OCI-LY1 (cell line): ENCODE results near the gene STX8.

Experiments
- H2AFZ ChIP-seq: fragments of 200-600 bp; sonication (generic), shearing (Covaris generic); 2 replicates; pipeline ENCODE4 v1.6.0; 2014; ENCODE audit warnings: antibody characterized with exemption, mild to moderate bottlenecking, low read length
- H3F3A ChIP-seq: fragments of 200-600 bp; sonication (generic), shearing (Covaris generic); 2 replicates; pipeline ENCODE4 v1.6.0; 2014; ENCODE audit warnings: mild to moderate bottlenecking, antibody characterized with exemption, low read length, moderate library complexity; ENCODE audit not compliant: insufficient read depth
- H3K27ac ChIP-seq: fragments of 200-600 bp; sonication (generic); 2 replicates; pipeline ENCODE4 v1.5.1; 2014; ENCODE audit warnings: low read length, mixed run types, mild to moderate bottlenecking, low read depth; ENCODE audit not compliant: poor library complexity, severe bottlenecking
- H3K27me3 ChIP-seq: fragments of 200-600 bp; sonication (generic); 2 replicates; pipeline ENCODE4 v1.6.0; 2014; ENCODE audit warnings: antibody characterized with exemption, mild to moderate bottlenecking, low read length, moderate library complexity; ENCODE audit not compliant: insufficient read depth
- H3K36me3 ChIP-seq: fragments of 200-600 bp; sonication (generic); 2 replicates; pipeline ENCODE4 v1.6.1; 2014; ENCODE audit warnings: mild to moderate bottlenecking, antibody characterized with exemption, low read length, moderate library complexity, mixed read lengths; ENCODE audit not compliant: insufficient read depth
- H3K4me1 ChIP-seq: fragments of 200-600 bp; sonication (generic); 2 replicates; pipeline ENCODE4 v1.5.1; 2014; ENCODE audit warnings: mild to moderate bottlenecking, low read length, moderate library complexity; ENCODE audit not compliant: insufficient read depth, severe bottlenecking
- H3K4me2 ChIP-seq: fragments of 200-600 bp; sonication (generic), shearing (Covaris generic); 2 replicates; pipeline ENCODE4 v1.6.1; 2014; ENCODE audit warnings: low read length
- H3K4me3 ChIP-seq: fragments of 200-600 bp; sonication (generic); 2 replicates; pipeline ENCODE4 v1.5.1; 2014; ENCODE audit warnings: low read length, low read depth, mild to moderate bottlenecking, mixed read lengths; ENCODE audit not compliant: poor library complexity, severe bottlenecking
- H3K79me2 ChIP-seq: fragments of 200-600 bp; shearing (Covaris generic); 2 replicates; pipeline ENCODE4 v1.6.1; 2016; ENCODE audit warnings: mixed run types, low read length, mixed read lengths; ENCODE audit not compliant: insufficient read depth
- H3K9ac ChIP-seq: fragments of 200-600 bp; sonication (generic), shearing (Covaris generic); 2 replicates; pipeline ENCODE4 v1.6.1; 2014; ENCODE audit warnings: mild to moderate bottlenecking, low read length, mixed read lengths
- H3K9me2 ChIP-seq: fragments of 200-600 bp; sonication (generic), shearing (Covaris generic); 2 replicates; pipeline ENCODE4 v1.6.1; 2014; ENCODE audit warnings: low read depth, mild to moderate bottlenecking, low read length, mixed read lengths
- H3K9me3 ChIP-seq: fragments of 200-600 bp; shearing (Covaris generic); 2 replicates; pipeline ENCODE4 v1.6.1; 2014; ENCODE audit warnings: low read length, mixed read lengths
- H4K20me1 ChIP-seq: fragments of 200-600 bp; sonication (generic), shearing (Covaris generic); 2 replicates; pipeline ENCODE4 v1.6.0; 2016; ENCODE audit warnings: mild to moderate bottlenecking, low read length; ENCODE audit not compliant: insufficient read depth
- EZH2 ChIP-seq: fragments of 200-600 bp; sonication (generic), shearing (Covaris generic); IDR thresholded peaks from 2 replicates; pipeline ENCODE4 v1.8.0; 2017; ENCODE audit warnings: borderline replicate concordance, mixed run types, mild to moderate bottlenecking, antibody characterized with exemption, low read length, moderate library complexity, mixed read lengths
- TF ChIP-seq, protein P1 (sequence below): fragments of 200-600 bp; sonication (generic), shearing (Covaris generic); IDR thresholded peaks from 2 replicates; pipeline ENCODE4 v1.5.1; 2017; ENCODE audit warnings: mild to moderate bottlenecking, antibody characterized with exemption, low read length, moderate library complexity, mixed read lengths

The STX8 gene

DNA sequence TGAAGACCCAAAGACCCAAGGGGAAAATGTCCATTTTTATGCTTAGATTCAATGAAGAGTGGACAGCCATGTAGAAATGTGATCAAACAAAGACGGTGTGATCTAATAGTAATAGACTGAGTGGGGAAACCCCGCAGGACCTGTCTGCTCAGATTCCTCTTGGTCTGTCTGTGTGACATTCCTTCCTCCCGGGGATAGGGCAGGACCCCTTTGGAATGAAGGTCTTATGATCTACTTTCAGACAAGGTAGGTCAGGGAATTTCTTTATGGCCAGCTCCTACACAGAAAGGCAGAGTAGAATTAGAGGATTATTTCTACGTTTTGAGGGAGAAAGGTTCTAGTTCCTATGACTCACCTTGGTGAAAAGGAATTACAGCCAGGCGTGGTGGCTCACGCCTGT, 267.6 kb downstream of the STX8 start:
- no peaks in the 10 kb centered on the region for H3K4me1 ChIP-seq
- no peak overlapping the region for H3K27ac ChIP-seq
- no peaks in the 10 kb centered on the region for H3F3A ChIP-seq
- H4K20me1 ChIP-seq: no peaks in the 10 kb centered on the region
- H2AFZ ChIP-seq: no peak overlapping the region
- H3K27me3 ChIP-seq: no peaks in the 10 kb centered on the region
- TF ChIP-seq, protein P1, sequence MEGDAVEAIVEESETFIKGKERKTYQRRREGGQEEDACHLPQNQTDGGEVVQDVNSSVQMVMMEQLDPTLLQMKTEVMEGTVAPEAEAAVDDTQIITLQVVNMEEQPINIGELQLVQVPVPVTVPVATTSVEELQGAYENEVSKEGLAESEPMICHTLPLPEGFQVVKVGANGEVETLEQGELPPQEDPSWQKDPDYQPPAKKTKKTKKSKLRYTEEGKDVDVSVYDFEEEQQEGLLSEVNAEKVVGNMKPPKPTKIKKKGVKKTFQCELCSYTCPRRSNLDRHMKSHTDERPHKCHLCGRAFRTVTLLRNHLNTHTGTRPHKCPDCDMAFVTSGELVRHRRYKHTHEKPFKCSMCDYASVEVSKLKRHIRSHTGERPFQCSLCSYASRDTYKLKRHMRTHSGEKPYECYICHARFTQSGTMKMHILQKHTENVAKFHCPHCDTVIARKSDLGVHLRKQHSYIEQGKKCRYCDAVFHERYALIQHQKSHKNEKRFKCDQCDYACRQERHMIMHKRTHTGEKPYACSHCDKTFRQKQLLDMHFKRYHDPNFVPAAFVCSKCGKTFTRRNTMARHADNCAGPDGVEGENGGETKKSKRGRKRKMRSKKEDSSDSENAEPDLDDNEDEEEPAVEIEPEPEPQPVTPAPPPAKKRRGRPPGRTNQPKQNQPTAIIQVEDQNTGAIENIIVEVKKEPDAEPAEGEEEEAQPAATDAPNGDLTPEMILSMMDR: no peak
- TF ChIP-seq EZH2: no peak
- no peak overlapping the region for H3K4me3 ChIP-seq
- H3K79me2 ChIP-seq: no peaks in the 10 kb centered on the region
- no peaks in the 10 kb centered on the region for H3K9me2 ChIP-seq
- H3K9me3 ChIP-seq: no peaks in the 10 kb centered on the region
- no peak overlapping the region for H3K9ac ChIP-seq
- no peaks in the 10 kb centered on the region for H3K36me3 ChIP-seq
- H3K4me2 ChIP-seq: no peak overlapping the region

- H3K9ac ChIP-seq: no peak overlapping the region
- H3F3A ChIP-seq: no peaks in the 10 kb centered on the region
- no peak overlapping the region for H2AFZ ChIP-seq
- no peaks in the 10 kb centered on the region for H3K9me3 ChIP-seq
- H3K4me3 ChIP-seq: no peak overlapping the region
- H3K79me2 ChIP-seq: no peaks in the 10 kb centered on the region
- no peak overlapping the region for H3K4me2 ChIP-seq
- H3K9me2 ChIP-seq: no peaks in the 10 kb centered on the region
- H3K36me3 ChIP-seq: no peaks in the 10 kb centered on the region
- TF ChIP-seq EZH2: no peak
- TF ChIP-seq, protein P1: no peak
- H4K20me1 ChIP-seq: no peaks in the 10 kb centered on the region
- H3K27ac ChIP-seq: no peak overlapping the region
- H3K27me3 ChIP-seq: no peaks in the 10 kb centered on the region
- no peaks in the 10 kb centered on the region for H3K4me1 ChIP-seq
Measured at GRCh38 chr17:9307313-9307998, 268.2 kb downstream of the STX8 start.

- Histone ChIP-seq H3K79me2 (no peaks in the 10 kb centered on the region), H3F3A (no peaks in the 10 kb centered on the region), H3K27ac (no peak overlapping the region)
Measured at GRCh38 chr17:9306086-9306485, 269.5 kb downstream of the STX8 start.

More at GRCh38 chr17:9306086-9306485, 269.5 kb downstream of the STX8 start:
- H3K9me3 ChIP-seq: no peaks in the 10 kb centered on the region
- no peak overlapping the region for H2AFZ ChIP-seq
- H3K9ac ChIP-seq: no peak overlapping the region
- no peaks in the 10 kb centered on the region for H4K20me1 ChIP-seq
- no peak overlapping the region for H3K4me3 ChIP-seq
- H3K4me2 ChIP-seq: no peak overlapping the region
- H3K9me2 ChIP-seq: no peaks in the 10 kb centered on the region
- no peaks in the 10 kb centered on the region for H3K36me3 ChIP-seq
- no peaks in the 10 kb centered on the region for H3K4me1 ChIP-seq
- H3K27me3 ChIP-seq: no peaks in the 10 kb centered on the region
- no peak for TF ChIP-seq EZH2
- TF ChIP-seq, protein P1: no peak
